Measurements from ENCODE around the gene PLCB2.

The PLCB2 gene

DNA sequence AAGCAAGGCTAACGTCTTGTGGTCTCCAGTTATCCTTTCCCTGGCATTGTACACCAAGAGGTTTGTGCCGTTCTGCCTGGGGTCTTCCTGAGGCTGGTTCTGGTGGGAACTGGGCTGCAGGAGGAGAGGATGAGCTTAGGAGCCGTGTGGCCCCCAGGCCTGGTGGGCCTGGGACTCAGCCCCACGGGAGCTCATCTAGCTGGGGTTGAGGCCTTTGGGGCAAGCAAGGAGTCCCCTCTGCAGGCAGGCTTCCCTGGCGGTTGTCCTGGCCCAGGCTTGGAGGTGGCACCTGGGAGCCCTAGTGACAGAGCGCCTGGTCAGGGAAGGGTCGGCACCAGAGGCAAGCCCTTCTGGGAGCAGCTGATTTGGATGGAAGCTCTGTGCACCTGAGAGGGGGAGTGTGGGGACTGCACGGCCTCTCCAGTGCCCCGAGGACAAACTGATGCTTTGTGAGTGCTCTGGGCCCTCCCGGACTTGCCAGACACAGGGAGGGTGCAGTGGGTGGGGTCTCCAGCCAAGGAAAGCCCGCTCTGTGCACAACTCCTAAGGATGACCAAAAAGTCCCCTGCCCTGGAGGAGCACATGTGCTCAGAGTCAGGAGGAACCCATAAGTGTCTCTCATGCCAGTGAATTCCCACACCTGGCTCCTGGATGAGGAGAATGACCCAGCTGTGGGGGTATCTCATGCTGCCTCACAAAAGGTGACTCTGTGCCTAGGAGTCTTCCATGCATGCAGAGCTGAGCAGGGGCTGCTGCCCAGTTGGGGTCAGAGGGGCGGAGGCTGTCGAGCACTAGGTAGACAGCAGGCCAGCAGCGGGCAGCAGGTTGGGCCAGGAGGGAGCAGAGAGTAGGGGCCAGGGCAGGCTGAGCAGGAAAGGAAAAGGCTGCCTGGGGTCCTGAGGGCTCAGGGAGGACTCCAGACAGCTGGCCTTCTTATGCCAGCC, 66.2 kb downstream of the PLCB2 start:
- DNase-seq (ENCODE audit: low read depth, low spot score) = no peak
- Histone ChIP-seq H3K27ac (ENCODE audit: low read length) (no peak overlapping the region), H3K4me3 (ENCODE audit: low read length) (no peak overlapping the region), H3K9me3 (ENCODE audit: control insufficient read depth, insufficient read depth, low read length) (no peaks in the 10 kb centered on the region), H3K27me3 (ENCODE audit: control insufficient read depth, insufficient read depth, low read length) (no peaks in the 10 kb centered on the region), H3K36me3 (ENCODE audit: control insufficient read depth, insufficient read depth, low read length) (no peaks in the 10 kb centered on the region), H3K4me1 (ENCODE audit: control insufficient read depth, insufficient read depth, low read length) (peaks cover 15% of the 10 kb centered on the region)
- no CpG with 5 or more reads among the region's 14 CpGs for WGBS (ENCODE audit: insufficient coverage, insufficient read length)

GRCh38 chr15:40240619-40241221, 67.0 kb downstream of the PLCB2 start:
- Histone ChIP-seq H3K27ac (ENCODE audit: low read length) (no peak overlapping the region), H3K4me3 (ENCODE audit: low read length) (no peak overlapping the region), H3K36me3 (ENCODE audit: control insufficient read depth, insufficient read depth, low read length) (no peaks in the 10 kb centered on the region), H3K4me1 (ENCODE audit: control insufficient read depth, insufficient read depth, low read length) (peaks cover 13% of the 10 kb centered on the region), H3K27me3 (ENCODE audit: control insufficient read depth, insufficient read depth, low read length) (no peaks in the 10 kb centered on the region), H3K9me3 (ENCODE audit: control insufficient read depth, insufficient read depth, low read length) (no peaks in the 10 kb centered on the region)
- WGBS (ENCODE audit: insufficient coverage, insufficient read length) = no CpG with 5 or more reads among the region's 10 CpGs
- no peak for DNase-seq (ENCODE audit: low read depth, low spot score)

DNA sequence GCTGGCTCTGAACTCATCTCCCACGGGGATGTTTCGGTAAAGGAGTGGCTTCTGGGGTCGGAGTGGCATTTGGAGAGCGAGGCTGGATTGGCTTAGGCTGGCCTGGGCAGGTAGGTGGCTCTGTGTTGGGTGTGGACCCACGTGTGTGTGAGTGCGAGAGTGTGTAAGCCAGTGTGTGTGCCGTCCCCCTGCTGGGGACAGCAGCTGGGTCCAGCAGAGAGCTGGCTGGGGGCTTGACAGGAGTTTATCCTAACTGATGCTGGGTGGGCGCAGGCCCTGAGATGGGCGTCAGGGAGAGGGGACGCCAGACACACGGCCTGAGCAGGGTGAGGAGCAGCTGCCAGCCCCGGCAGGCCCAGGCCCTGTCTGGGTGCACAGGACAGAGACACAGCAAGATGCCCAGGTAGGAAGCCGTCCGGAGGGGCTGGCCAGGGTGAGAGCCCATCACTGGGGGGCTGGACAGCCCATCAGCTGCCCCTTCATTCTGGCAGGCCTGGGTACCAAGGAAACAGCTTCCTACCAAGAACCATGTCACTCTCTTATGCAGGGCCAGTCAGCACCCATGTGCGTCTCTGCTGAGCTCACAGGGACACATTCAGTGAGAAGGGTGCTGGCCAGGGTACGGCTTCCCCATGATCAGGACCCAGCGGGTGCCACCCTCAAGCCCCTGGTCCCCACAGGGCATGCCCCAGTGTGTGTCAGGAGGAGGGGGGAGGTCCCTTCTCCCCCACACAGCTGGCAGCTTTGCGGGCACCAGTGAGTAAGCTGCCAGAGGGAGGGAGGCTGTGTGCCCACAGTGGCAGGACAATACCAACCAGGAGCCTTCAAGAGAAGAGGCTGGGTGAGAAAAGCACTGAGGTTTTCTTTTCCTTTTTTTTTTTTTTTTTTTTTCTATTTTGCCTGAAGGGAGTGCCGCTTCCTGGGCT, 67.8 kb downstream of the PLCB2 start:
- Histone ChIP-seq H3K27ac (ENCODE audit: low read length) (no peak overlapping the region), H3K9me3 (ENCODE audit: control insufficient read depth, insufficient read depth, low read length) (no peaks in the 10 kb centered on the region), H3K4me3 (ENCODE audit: low read length) (no peak overlapping the region), H3K4me1 (ENCODE audit: control insufficient read depth, insufficient read depth, low read length) (peaks cover 10% of the 10 kb centered on the region), H3K27me3 (ENCODE audit: control insufficient read depth, insufficient read depth, low read length) (no peaks in the 10 kb centered on the region), H3K36me3 (ENCODE audit: control insufficient read depth, insufficient read depth, low read length) (no peaks in the 10 kb centered on the region)
- DNase-seq (ENCODE audit: low read depth, low spot score) = no peak
- no CpG with 5 or more reads among the region's 19 CpGs for WGBS (ENCODE audit: insufficient coverage, insufficient read length)

- Histone ChIP-seq H3K36me3 (ENCODE audit: control insufficient read depth, insufficient read depth, low read length) (no peaks in the 10 kb centered on the region), H3K27ac (ENCODE audit: low read length) (no peak overlapping the region), H3K4me1 (ENCODE audit: control insufficient read depth, insufficient read depth, low read length) (peaks cover 9% of the 10 kb centered on the region), H3K27me3 (ENCODE audit: control insufficient read depth, insufficient read depth, low read length) (no peaks in the 10 kb centered on the region), H3K4me3 (ENCODE audit: low read length) (peak overlapping the region; percentile 17; the same call in 1 of the 2 replicates), H3K9me3 (ENCODE audit: control insufficient read depth, insufficient read depth, low read length) (no peaks in the 10 kb centered on the region)
- no CpG with 5 or more reads among the region's 5 CpGs for WGBS (ENCODE audit: insufficient coverage, insufficient read length)
- no peak for DNase-seq (ENCODE audit: low read depth, low spot score)
These were observed 68.4 kb downstream of the PLCB2 start for GRCh38 chr15:40239404-40239692.

DNA sequence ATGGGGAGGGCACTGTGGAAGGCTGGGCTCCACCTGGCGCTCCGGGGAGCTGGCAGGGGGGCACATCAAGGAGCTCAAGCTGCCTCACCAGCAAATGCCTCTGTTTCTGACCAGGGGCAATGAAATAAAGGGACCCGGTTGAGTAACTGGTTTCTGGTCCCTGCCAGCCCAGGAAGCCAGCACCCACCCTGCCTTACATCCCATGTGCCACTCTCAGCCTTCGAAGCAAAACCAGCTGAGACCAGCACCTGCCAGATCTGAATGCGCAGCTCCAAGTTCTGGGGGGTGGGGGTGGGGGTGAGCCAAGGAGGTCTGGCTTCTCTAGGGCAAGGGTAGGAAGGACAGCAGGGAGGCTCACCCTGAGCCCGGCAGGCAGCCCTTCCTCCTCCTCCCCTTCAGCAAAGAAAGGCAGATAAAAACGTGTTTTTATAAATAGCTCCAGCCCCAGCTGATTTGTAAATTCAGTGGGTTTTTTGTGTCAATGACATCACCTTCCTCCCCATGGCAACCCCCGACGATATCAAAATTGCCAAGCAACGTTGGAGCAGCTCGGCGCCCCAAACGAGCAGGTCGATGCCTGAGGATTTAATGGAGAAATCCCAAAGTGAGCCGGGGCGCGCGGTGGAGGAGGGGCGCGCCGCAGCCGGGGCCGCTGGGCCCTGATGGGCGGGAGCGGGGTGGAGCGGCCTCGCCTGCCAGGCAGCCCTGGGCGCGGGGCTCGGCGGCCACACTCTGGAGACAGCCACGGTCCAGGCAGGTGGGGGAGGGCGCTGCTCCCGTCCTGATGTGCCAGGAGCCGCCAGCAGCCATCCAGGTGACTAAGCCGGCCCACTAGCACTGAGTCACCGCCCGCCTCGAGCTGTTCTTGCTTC, 69.0 kb downstream of the PLCB2 start, which contains the start of gene PAK6:
PAK6 (plus strand) TSS at position 532 of the 872 bp plus-strand sequence. CDS start 25,723 bp downstream, outside the sequence.
- Histone ChIP-seq H3K27ac (ENCODE audit: low read length) (no peak within 1 kb of the TSS), H3K9me3 (ENCODE audit: control insufficient read depth, insufficient read depth, low read length) (no peaks in the 10 kb centered on the region), H3K4me1 (ENCODE audit: control insufficient read depth, insufficient read depth, low read length) (peaks cover 9% of the 10 kb centered on the region), H3K4me3 (ENCODE audit: low read length) (peak within 1 kb of the TSS; percentile 17; the same call in 1 of the 2 replicates), H3K27me3 (ENCODE audit: control insufficient read depth, insufficient read depth, low read length) (no peaks in the 10 kb centered on the region), H3K36me3 (ENCODE audit: control insufficient read depth, insufficient read depth, low read length) (no peaks in the 10 kb centered on the region)
- no CpG with 5 or more reads among the region's 39 CpGs for whole genome bisulfite sequencing (ENCODE audit: insufficient coverage, insufficient read length)
- no peak for DNase-seq (ENCODE audit: low read depth, low spot score)

Data from iPS DF 6.9 (cell line).